Amniotic epithelial cell (primary cell): ENCODE results near the gene ACTL7A.
"Not testable (repeated sequence)": the region's sequence is repeated elsewhere in the genome, so short reads cannot be mapped to it uniquely, and the experiment has no call there.

Source experiments
- DNase-seq: peaks from one replicate; pipeline ENCODE4 v3.0.0-alpha.2; 2010; ENCODE audit warnings: low read depth

The ACTL7A gene, protein sequence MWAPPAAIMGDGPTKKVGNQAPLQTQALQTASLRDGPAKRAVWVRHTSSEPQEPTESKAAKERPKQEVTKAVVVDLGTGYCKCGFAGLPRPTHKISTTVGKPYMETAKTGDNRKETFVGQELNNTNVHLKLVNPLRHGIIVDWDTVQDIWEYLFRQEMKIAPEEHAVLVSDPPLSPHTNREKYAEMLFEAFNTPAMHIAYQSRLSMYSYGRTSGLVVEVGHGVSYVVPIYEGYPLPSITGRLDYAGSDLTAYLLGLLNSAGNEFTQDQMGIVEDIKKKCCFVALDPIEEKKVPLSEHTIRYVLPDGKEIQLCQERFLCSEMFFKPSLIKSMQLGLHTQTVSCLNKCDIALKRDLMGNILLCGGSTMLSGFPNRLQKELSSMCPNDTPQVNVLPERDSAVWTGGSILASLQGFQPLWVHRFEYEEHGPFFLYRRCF

GRCh38 chr9:108861997-108862396 is at the start of gene ACTL7A:
Gene ACTL7A, plus strand, starts transcription at chr9:108862266. Its CDS starts 57 bp downstream, at chr9:108862323.
- DNase-seq, result no peak

- no peak for DNase-seq
Measured at GRCh38 chr9:108812396-108813025, 49.6 kb upstream of the ACTL7A start.

DNA sequence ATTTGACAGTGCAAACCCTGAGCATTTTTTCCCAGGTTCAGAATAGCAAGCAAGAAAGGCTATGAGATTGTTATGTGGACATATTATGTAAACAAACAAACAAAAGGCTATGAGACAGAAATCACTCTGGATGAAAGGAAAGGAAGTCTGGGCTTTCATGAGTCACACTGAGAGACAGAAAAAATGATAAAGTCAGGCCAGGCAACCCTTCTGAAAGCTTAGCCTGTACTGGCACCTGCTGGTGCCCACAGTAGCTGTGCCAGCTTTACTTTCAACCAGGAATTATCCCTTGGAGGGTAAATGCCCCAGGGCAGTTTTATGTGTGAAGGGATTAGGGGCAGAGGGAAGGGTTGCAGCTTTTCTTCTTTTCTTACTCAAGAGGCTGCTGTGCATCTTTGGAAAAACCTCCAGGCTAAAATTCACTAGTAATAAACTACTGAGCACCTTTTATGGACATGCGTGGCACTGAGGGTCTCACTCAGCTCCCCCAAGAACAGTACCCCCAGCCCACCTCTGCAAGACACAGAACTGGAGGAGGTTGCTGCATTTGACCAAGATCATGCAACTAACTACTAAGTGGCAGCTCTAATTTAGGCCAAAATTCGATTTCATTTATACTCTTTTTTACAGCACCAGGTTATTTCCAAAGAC is 48.0 kb upstream of the ACTL7A start:
- peak; percentile 51 for DNase-seq

GRCh38 chr9:108815156-108815555 is 46.9 kb upstream of the ACTL7A start:
- no peak for DNase-seq

- DNase-seq, result no peak
Measured at GRCh38 chr9:108816037-108816436, 46.0 kb upstream of the ACTL7A start.

GRCh38 chr9:108823829-108824228 is 38.2 kb upstream of the ACTL7A start:
- DNase-seq, result no peak

DNA sequence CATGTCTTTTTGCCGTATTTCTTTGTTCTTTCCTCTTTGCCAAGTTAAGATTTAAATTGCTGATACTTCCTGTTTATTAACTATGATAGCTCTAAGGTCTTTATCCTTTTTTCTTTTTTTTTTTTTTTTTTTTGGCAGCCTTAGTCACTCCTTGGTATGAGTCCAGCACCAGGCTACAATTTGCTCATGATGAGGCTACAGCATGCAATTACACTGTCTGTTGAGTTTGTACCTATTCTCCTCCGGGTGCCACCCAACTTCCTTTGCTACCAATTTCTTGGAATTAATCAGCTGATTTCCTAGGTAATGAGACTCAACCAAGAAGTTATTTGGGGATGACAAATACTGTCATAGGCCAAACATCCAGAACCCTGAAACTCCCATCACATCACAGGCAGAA is 31.8 kb upstream of the ACTL7A start:
- DNase-seq, result no peak

- DNase-seq, result peak; percentile 48
Measured at GRCh38 chr9:108831496-108832178, 30.4 kb upstream of the ACTL7A start.

DNA sequence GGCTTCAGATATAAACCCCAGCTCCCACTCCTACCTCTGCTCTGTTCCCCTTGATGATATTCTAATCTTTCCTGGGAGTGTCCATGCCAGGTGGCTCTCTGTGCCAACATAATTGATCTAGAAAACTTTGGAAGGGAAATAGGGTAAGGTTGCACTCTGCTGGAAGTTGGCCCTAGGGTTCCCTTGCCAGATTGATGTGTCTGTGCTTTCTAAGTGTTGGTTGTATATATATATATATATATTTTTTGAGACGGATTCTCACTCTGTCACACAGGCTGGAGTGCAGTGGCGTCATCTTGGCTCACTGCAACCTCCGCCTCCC is 29.9 kb upstream of the ACTL7A start:
- DNase-seq, result no peak

- peak; percentile 19 for DNase-seq
Measured at GRCh38 chr9:108834959-108835665, 27.0 kb upstream of the ACTL7A start.

DNA sequence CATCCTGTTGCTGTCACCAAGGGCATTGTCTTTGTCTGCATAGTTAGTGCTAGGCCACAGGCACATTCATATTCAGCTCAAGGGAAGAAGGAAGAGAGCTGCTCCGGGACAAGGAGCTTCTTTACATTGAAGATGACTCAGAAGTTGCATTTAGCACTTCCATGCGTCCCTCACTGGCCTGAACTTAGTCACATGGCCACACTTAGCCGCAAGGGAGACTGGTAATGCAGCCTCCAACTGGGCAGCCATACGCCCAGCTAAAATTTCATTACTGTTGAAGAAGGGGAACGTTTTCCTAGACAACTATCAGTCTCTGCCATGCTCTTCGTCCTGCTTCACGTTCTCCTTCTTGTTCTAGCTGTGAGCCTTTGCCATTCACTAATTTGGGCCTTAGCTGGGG is 26.2 kb upstream of the ACTL7A start:
- DNase-seq, result no peak

- no peak for DNase-seq
Measured at GRCh38 chr9:108836319-108836718, 25.7 kb upstream of the ACTL7A start.

DNA sequence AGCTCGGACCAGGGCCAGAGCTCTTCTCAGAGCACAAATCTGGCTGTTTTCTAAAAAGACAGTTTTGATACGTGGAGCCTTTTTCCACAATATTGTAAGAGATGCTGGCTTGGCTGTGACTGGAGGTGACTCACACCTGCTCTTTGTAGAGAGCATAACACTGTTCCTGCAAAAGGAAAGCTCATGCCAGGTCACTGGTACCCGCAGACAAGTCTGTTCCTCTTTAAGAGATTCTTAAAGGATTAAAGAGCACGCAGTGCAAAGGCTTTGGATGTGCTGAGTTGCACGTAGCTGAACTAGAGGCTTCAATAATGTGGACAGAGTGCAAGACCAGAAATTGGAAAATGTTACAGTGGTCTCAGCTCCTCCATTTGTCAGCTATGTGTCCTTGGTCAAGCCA is 25.3 kb upstream of the ACTL7A start:
- peak; percentile 31 for DNase-seq

- DNase-seq, result no peak
Measured at GRCh38 chr9:108837530-108837929, 24.5 kb upstream of the ACTL7A start.

- DNase-seq, result peak; percentile 20
Measured at GRCh38 chr9:108838017-108838416, 24.0 kb upstream of the ACTL7A start.

DNA sequence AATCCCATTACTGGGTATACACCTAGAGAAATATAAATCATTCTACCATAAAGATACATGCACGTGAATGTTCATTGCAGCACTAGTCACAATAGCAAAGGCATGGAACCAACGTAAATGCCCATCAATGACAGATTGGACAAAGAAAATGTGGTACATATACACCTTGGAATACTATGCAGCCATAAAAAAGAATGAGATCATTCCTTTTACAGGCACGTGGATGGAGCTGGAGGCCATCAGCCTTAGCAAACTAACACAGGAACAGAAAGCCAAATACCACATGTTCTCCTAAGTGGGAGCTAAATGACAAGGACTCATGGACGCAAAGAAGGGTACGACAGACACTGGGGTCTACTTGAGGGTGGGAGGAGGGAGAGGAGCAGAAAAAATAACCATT is 22.5 kb upstream of the ACTL7A start:
- DNase-seq, result not testable (repeated sequence)

DNA sequence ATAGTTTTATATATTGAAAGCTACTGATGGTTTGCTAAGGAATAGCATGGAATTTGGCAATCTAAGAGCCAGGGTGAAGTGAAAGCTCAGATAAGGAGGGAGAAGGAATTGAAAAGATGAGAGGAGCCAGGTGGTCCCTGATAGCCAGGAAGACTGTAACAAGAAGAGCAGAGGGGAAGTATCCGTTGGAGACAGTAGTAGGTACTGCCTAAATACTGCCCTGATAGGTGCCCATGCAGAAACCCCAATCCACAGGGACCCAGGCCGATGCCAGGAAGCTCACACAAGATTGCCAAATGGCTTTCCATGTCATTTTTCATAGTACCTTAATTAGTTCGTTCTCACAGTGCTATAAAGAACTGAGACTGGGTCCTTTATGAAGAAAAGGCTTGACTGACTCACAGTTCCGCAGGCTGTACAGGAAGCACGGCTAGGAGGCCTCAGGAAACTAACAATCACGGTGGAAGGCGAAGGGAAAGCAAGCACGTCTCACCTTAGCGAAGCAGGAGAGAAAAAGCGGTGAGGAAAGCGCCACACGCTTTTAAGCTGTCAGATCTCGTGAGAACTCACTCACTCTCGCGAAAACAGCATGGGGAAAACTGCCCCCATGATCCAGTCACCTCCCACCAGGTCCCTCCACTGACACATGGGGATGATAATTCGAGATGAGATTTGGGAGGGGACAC is 19.3 kb upstream of the ACTL7A start:
- no peak for DNase-seq

GRCh38 chr9:108844391-108844790 is 17.7 kb upstream of the ACTL7A start:
- no peak for DNase-seq

DNA sequence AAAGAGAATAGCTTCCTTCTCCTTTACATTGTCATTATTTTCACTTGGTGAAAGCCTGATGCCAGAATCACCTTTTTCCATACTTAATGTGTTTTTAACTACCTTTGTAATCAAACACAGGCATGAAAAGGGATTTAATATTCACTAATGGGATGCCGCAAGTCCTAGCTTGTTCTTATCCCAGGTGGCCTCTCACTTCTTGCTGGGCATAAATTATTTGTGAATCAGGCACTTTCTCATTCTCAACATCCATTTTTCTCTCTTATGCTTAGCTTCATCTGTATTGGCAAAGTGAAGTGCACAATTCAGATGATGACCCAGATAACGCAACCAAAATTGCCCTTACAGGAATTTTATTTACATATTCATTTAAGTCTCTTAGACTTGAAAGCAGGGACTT is 17.2 kb upstream of the ACTL7A start:
- DNase-seq, result no peak

DNA sequence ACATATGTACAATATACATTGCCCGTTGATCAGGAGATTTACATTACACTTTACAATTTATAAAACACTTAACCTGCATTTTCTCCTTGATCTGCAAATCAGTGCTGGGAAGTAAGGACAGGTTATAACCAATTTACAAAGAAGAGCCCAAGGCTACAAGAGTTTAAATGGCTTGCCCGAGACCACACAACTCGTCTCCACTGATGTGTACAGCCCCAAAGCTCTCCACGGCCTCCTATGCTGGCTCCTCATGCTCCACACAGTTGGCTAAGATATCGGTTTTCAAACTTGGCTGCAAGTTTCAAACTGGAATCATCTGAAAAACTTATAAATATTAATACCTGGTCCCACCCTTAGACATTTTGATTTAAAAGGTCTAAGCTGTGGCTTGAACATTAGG is 16.6 kb upstream of the ACTL7A start:
- no peak for DNase-seq

DNA sequence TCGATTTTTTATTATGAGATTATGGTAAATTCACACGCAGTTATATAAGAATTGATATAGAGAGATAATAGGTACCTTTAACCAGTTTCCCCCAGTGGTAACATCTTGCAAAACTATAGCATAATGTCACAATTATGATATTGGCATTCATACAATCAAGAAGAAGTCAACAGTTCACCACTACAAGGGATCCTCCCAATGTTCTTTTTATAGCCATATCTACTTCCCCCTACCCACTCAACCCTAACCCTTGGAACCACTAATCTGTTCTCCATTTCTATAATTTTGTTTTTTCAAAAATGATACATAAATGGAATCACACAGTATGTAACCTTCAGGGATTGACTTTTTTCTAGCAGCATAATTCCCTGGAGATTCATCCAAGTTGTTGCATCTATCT is 16.1 kb upstream of the ACTL7A start:
- no peak for DNase-seq
